ENCODE data around the gene CD46. TPM values are rescaled to one million over a fixed set of nuclear protein-coding genes. Genes with fewer than 3 reads are reported as not detected.
"Not testable (repeated sequence)": the region's sequence is repeated elsewhere in the genome, so short reads cannot be mapped to it uniquely, and the experiment has no call there.

The CD46 gene
- total RNA-seq, 2 experiments from 2014 or later, result 112 to 115 TPM

- ChIA-PET CTCF (no interaction called here), POLR2A (interaction anchor here (0.6 kb wide), 1 partner anchor 9 kb away, joined by 3 read pairs; no protein-coding TSS in a partner anchor)
- H3K4me1 Mint-ChIP-seq, result peaks cover 58% of the 10 kb centered on the region
- no peak overlapping the region for H3K4me3 Mint-ChIP-seq
- no peaks in the 10 kb centered on the region for H3K9me3 Mint-ChIP-seq
- H3K27ac Mint-ChIP-seq, result no peak overlapping the region
- peaks cover 38% of the 10 kb centered on the region for H3K36me3 Mint-ChIP-seq (ENCODE audit: low read depth)
- DNase-seq, result no peak
- no peaks in the 10 kb centered on the region for H3K27me3 Mint-ChIP-seq
These were observed 4.2 kb downstream of the CD46 start for GRCh38 chr1:207755846-207756693.

GRCh38 chr1:207762622-207763021, 10.8 kb downstream of the CD46 start:
- Mint-ChIP-seq H3K9me3 (peaks cover 2% of the 10 kb centered on the region), H3K4me1 (peaks cover 11% of the 10 kb centered on the region), H3K4me3 (no peak overlapping the region), H3K27ac (no peak overlapping the region), H3K36me3 (ENCODE audit: low read depth) (peaks cover 76% of the 10 kb centered on the region), H3K27me3 (no peaks in the 10 kb centered on the region)
- ChIA-PET POLR2A (no interaction called here), CTCF (no interaction called here)
- no peak for DNase-seq

GRCh38 chr1:207763091-207763490, 11.2 kb downstream of the CD46 start:
- CTCF ChIA-PET, result no interaction called here
- no peak overlapping the region for H3K4me3 Mint-ChIP-seq

GRCh38 chr1:207763972-207764371, 12.1 kb downstream of the CD46 start:
- H3K4me3 Mint-ChIP-seq, result no peak overlapping the region
- H3K27ac Mint-ChIP-seq, result no peak overlapping the region
- peaks cover 6% of the 10 kb centered on the region for H3K4me1 Mint-ChIP-seq
- H3K36me3 Mint-ChIP-seq (ENCODE audit: low read depth), result peaks cover 77% of the 10 kb centered on the region
- no peaks in the 10 kb centered on the region for H3K27me3 Mint-ChIP-seq
- peaks cover 2% of the 10 kb centered on the region for H3K9me3 Mint-ChIP-seq
- POLR2A ChIA-PET, result no interaction called here
- CTCF ChIA-PET, result no interaction called here
- DNase-seq, result no peak

More at GRCh38 chr1:207763091-207763490, 11.2 kb downstream of the CD46 start:
- Mint-ChIP-seq H3K36me3 (ENCODE audit: low read depth) (peaks cover 76% of the 10 kb centered on the region), H3K4me1 (peaks cover 6% of the 10 kb centered on the region), H3K9me3 (peaks cover 2% of the 10 kb centered on the region), H3K27ac (no peak overlapping the region), H3K27me3 (no peaks in the 10 kb centered on the region)
- DNase-seq, result no peak
- POLR2A ChIA-PET, result no interaction called here

GRCh38 chr1:207766569-207766968, 14.7 kb downstream of the CD46 start:
- POLR2A ChIA-PET, result no interaction called here
- peaks cover 82% of the 10 kb centered on the region for H3K36me3 Mint-ChIP-seq (ENCODE audit: low read depth)

GRCh38 chr1:207770514-207770913, 18.7 kb downstream of the CD46 start:
- H3K27ac Mint-ChIP-seq, DNase-seq, H3K4me3 Mint-ChIP-seq, POLR2A ChIA-PET, H3K27me3 Mint-ChIP-seq: not testable (repeated sequence)
- Mint-ChIP-seq H3K36me3 (ENCODE audit: low read depth) (peaks cover 84% of the 10 kb centered on the region), H3K9me3 (peaks cover 20% of the 10 kb centered on the region), H3K4me1 (peaks cover 10% of the 10 kb centered on the region)
- CTCF ChIA-PET, result interaction anchor here (1.0 kb wide), 1 partner anchor 27 kb away, joined by 3 read pairs; no protein-coding TSS in a partner anchor

More at GRCh38 chr1:207766569-207766968, 14.7 kb downstream of the CD46 start:
- no peak for DNase-seq
- CTCF ChIA-PET, result no interaction called here
- Mint-ChIP-seq H3K27ac (no peak overlapping the region), H3K4me3 (no peak overlapping the region), H3K9me3 (peaks cover 9% of the 10 kb centered on the region), H3K4me1 (peaks cover 6% of the 10 kb centered on the region), H3K27me3 (no peaks in the 10 kb centered on the region)

- H3K27me3 Mint-ChIP-seq, H3K4me3 Mint-ChIP-seq, DNase-seq, POLR2A ChIA-PET, H3K27ac Mint-ChIP-seq: not testable (repeated sequence)
- H3K4me1 Mint-ChIP-seq, result peaks cover 14% of the 10 kb centered on the region
- CTCF ChIA-PET, result interaction anchor here (1.1 to 1.3 kb wide), 2 partner anchors 10 to 93 kb away, joined by 3 to 4 read pairs; no protein-coding TSS in a partner anchor
- H3K36me3 Mint-ChIP-seq (ENCODE audit: low read depth), result peaks cover 85% of the 10 kb centered on the region
- peaks cover 24% of the 10 kb centered on the region for H3K9me3 Mint-ChIP-seq
These were observed 24.2 kb downstream of the CD46 start for GRCh38 chr1:207776045-207776444.

- H3K9me3 Mint-ChIP-seq, result peaks cover 12% of the 10 kb centered on the region
- POLR2A ChIA-PET, DNase-seq, H3K27ac Mint-ChIP-seq, H3K4me3 Mint-ChIP-seq, H3K27me3 Mint-ChIP-seq: not testable (repeated sequence)
- H3K36me3 Mint-ChIP-seq (ENCODE audit: low read depth), result peaks cover 80% of the 10 kb centered on the region
- H3K4me1 Mint-ChIP-seq, result peaks cover 14% of the 10 kb centered on the region
- CTCF ChIA-PET, result interaction anchor here (0.7 kb wide), 1 partner anchor 1022 kb away, joined by 3 read pairs; no protein-coding TSS in a partner anchor
These were observed 25.6 kb downstream of the CD46 start for GRCh38 chr1:207777412-207777811.

GRCh38 chr1:207779008-207779407, 27.2 kb downstream of the CD46 start:
- H3K4me3 Mint-ChIP-seq, result no peak overlapping the region
- H3K36me3 Mint-ChIP-seq (ENCODE audit: low read depth), result peaks cover 74% of the 10 kb centered on the region
- H3K4me1 Mint-ChIP-seq, result peaks cover 14% of the 10 kb centered on the region
- POLR2A ChIA-PET, result no interaction called here
- CTCF ChIA-PET, result interaction anchor here (0.6 kb wide), 1 partner anchor 28 kb away, joined by 3 read pairs; no protein-coding TSS in a partner anchor
- H3K27ac Mint-ChIP-seq, result no peak overlapping the region
- no peaks in the 10 kb centered on the region for H3K27me3 Mint-ChIP-seq
- DNase-seq, result no peak
- H3K9me3 Mint-ChIP-seq, result peaks cover 14% of the 10 kb centered on the region

GRCh38 chr1:207781312-207781711, 29.5 kb downstream of the CD46 start:
- H3K36me3 Mint-ChIP-seq (ENCODE audit: low read depth), result peaks cover 69% of the 10 kb centered on the region
- ChIA-PET POLR2A (no interaction called here), CTCF (no interaction called here)
- no peaks in the 10 kb centered on the region for H3K27me3 Mint-ChIP-seq
- DNase-seq, result no peak
- peaks cover 11% of the 10 kb centered on the region for H3K9me3 Mint-ChIP-seq
- H3K27ac Mint-ChIP-seq, result no peak overlapping the region
- H3K4me1 Mint-ChIP-seq, result peaks cover 10% of the 10 kb centered on the region
- H3K4me3 Mint-ChIP-seq, result no peak overlapping the region

- no peak overlapping the region for H3K27ac Mint-ChIP-seq
- no peaks in the 10 kb centered on the region for H3K27me3 Mint-ChIP-seq
- H3K36me3 Mint-ChIP-seq (ENCODE audit: low read depth), result peaks cover 33% of the 10 kb centered on the region
- H3K4me1 Mint-ChIP-seq, result no peaks in the 10 kb centered on the region
- H3K4me3 Mint-ChIP-seq, result no peak overlapping the region
- ChIA-PET CTCF (interaction anchor here (0.9 to 2.5 kb wide), 6 partner anchors 10 to 97 kb away, joined by 3 to 7 read pairs (median 3); no protein-coding TSS in a partner anchor), POLR2A (no interaction called here)
- DNase-seq, result no peak
- peaks cover 4% of the 10 kb centered on the region for H3K9me3 Mint-ChIP-seq
These were observed 35.9 kb downstream of the CD46 start for GRCh38 chr1:207787776-207788175.

- Mint-ChIP-seq H3K27ac (no peak overlapping the region), H3K9me3 (no peaks in the 10 kb centered on the region), H3K27me3 (no peaks in the 10 kb centered on the region), H3K4me1 (no peaks in the 10 kb centered on the region), H3K36me3 (ENCODE audit: low read depth) (peaks cover 26% of the 10 kb centered on the region), H3K4me3 (no peak overlapping the region)
- no peak for DNase-seq
- ChIA-PET POLR2A (no interaction called here), CTCF (no interaction called here)
These were observed 37.5 kb downstream of the CD46 start for GRCh38 chr1:207789386-207789785.
